GM10266 (cell line): Measurements from ENCODE around the gene RAF1.

Experiments used
- DNase-seq: peaks from one replicate; pipeline ENCODE4 v3.0.0; 2012; ENCODE audit errors: extremely low spot score
- TF ChIP-seq, protein P1 (sequence below): IDR thresholded peaks from 2 replicates; pipeline ENCODE4 v1.5.1; 2012; ENCODE audit warnings: mild to moderate bottlenecking, low read depth; ENCODE audit not compliant: control insufficient read depth, insufficient read depth; ENCODE audit errors: missing control alignments

RAF1 gene

DNA sequence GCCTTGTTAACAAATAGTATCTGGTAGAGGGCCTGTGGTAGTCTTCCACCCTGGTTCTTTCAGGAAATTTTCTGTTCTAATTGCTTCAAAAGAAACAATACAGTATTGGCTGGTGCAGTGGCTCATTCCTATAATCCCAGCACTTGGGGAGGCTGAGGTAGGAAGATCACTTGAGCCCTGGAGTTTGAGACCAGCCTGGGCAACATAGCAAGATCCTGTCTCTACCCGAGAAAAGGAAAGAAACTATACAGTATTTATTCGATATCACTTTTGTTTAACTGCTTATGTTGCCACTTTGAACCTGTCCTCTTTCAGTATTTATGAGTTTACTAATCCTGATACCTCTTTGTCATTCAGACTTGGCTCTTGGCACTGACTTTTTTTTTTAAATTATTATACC, 102.5 kb downstream of the RAF1 start:
- TF ChIP-seq, protein P1, sequence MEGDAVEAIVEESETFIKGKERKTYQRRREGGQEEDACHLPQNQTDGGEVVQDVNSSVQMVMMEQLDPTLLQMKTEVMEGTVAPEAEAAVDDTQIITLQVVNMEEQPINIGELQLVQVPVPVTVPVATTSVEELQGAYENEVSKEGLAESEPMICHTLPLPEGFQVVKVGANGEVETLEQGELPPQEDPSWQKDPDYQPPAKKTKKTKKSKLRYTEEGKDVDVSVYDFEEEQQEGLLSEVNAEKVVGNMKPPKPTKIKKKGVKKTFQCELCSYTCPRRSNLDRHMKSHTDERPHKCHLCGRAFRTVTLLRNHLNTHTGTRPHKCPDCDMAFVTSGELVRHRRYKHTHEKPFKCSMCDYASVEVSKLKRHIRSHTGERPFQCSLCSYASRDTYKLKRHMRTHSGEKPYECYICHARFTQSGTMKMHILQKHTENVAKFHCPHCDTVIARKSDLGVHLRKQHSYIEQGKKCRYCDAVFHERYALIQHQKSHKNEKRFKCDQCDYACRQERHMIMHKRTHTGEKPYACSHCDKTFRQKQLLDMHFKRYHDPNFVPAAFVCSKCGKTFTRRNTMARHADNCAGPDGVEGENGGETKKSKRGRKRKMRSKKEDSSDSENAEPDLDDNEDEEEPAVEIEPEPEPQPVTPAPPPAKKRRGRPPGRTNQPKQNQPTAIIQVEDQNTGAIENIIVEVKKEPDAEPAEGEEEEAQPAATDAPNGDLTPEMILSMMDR, result no peak
- no peak for DNase-seq

DNA sequence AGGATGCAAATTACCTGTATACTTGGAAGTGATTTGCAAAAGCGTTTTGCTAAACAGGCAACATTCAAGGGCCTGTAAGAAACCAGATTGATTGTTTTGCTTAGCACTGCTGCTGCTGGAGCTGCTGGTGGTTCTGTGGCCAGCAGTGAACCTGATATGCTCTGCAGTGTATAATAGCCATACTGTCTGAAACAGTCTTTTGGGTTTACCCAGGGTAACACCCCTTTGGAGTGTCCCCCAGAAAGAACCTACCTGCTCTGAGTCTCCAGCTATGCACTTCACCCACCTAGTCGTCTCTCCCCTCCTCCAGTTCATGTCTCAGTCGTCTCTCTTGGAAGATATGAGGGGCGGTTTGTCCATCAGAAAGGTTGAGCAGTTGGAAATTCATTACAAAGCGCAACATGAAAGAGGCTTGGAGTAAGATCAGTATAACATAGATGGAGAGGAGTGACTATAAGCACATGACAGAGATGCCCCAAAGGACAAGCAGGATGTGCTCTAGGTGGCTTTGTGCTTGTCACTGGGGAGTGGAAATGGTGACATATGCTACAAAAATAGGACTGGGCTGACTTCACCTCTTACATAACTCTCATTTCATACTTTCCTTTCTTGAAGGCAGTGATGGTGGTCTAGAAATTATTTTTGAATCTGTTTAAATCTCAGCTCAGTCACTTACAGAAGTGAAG, 103.3 kb downstream of the RAF1 start:
- peak; percentile 75 for DNase-seq
- TF ChIP-seq, protein P1, result no peak

DNA sequence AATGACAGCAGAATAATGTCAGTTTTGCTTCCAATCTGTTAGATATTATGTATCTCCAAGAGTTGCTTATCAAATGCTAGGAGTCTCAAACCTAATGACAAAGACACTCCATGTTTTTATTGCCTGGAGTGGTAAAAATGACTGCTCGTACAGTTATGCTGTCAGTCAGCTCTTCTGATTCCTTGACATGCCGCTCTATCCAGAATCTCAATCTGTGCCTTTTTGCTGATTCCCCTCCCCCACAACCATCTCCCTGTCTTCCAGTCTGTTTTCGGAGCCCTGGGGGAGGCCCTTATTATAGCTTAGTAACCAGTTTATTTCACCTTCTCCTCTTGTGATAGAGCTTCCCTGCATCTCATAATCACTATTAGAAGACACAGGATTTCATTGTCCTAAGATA, 104.4 kb downstream of the RAF1 start:
- TF ChIP-seq, protein P1, result no peak
- no peak for DNase-seq

DNA sequence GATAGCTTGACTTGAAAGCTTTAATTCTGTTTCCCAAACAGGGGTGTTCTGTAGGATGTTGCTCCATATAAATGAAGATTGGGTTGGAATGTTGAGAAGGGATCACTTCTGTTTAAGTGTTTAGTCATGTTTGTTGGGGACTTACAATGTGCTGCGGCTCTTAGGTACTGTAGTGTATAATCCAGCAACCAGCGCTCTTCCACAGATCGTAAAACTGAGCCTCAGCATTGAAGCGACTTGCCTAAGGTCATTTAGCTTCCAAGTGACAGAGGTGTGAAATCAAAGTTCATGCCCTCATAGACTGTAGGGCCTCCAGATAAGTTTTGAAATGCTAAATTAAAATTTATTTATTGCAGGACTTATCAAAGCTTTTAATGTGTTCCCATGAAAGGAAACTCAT, 105.2 kb downstream of the RAF1 start:
- no peak for DNase-seq
- TF ChIP-seq, protein P1, result no peak

DNA sequence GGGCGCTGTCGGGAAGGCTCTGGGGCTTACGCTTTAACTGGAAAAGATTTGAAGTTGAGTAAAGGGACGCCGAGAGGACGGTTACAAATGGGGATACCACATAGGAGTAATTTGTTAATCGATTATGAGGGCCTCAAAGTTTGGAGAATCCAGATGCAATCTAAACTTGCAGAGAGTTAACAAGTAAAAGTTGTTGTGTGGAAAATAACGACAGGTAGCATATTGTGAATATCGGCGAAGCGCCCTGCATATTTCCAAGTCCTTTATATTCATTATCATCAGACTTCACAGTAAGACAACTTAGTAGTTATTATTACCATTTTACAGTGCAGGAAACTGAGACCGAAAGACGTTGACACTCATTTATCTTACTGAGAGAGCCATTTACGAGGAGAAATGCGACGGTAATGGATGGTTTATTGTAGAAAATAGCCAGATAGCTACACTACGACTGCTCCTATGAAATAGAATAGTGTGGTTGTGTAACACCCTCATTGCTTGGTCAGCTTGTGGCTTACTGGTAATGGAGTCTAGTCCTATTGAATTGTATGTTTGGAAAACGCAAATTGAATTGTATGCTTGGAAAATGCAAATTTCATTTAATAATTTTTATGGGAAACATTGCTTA, 106.3 kb downstream of the RAF1 start:
- DNase-seq, result no peak
- TF ChIP-seq, protein P1, result no peak

DNA sequence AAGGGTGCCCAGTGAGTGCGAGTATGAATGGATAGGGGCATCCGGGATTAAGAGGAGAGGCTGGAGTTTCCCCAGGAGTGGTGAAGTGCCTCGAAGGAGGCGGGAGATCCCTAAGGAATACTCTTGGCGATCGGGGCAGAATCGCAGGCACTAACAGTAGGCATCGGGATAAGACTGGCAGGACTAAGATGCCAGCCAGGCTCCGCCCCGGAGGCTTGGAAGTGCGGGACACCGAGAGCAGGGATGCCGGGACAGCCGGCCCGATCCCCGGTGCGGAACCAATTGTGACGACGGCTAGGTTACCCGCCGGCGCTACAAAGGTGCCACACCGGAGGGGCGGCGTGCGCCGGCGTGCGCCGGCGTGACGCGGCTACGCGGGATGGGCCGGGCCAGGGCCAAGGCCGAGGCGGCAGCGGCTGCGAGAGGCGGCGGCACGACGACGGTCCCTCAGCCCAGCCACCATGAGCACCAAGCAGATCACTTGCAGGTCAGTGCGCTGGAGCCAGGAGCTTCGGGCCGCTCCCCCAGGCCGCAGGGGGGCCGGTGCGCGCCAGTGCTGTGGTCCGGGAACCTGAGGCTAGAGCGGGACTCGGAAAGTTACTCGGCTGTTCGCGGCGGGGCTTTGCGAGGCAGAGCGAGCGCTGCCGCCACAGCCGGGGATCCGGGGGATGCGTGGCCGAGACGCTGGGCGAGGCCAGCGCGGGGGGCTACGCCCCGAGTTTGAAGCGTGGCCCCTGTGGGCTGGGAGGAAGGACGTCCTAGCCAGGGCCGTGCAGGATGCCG, 107.0 kb downstream of the RAF1 start, which contains the start of gene MKRN2:
Gene MKRN2 (plus strand): TSS at position 398 of the 783 bp plus-strand sequence. CDS start 64 bp downstream, at position 462.
- DNase-seq, result peak; percentile 87
- TF ChIP-seq, protein P1, result no peak

DNA sequence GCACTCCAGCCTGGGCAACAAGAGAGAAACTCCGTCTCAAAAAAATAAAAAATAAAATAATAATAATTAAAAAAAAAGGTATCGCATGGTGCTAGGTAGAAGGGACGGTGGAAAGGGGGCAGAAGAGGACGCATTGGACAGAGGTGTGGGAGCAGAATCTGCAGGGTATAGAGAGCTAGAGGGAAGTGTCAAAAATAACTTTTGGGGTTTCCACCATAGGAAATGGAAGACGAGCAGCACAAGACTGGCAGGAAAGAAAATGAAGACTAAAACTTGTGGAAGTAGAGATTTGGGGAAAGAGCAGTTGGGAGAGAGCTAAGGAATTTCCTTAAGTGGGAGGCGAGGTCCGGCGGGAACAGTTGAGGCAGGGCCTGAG, 107.6 kb downstream of the RAF1 start:
- DNase-seq, result no peak
- TF ChIP-seq, protein P1, result no peak
